Epithelial cell of proximal tubule (primary cell): ENCODE results near the gene PALD1. TPM values are rescaled to one million over a fixed set of nuclear protein-coding genes. Genes with fewer than 3 reads are reported as not detected.

Source experiments
- DNase-seq: peaks from one replicate; pipeline ENCODE4 v3.0.0-alpha.2; 2011; ENCODE audit warnings: low read depth
- H3K4me3 ChIP-seq: 2 replicates; pipeline ENCODE4 v1.5.1; 2011; ENCODE audit warnings: low read depth, mild to moderate bottlenecking, low read length
- total RNA-seq: library from RNA; depleted of rRNA; stranded (reverse); fragments of >200 nt; gene quantifications from 2 replicates; pipeline ENCODE4 v1.2.3, GENCODE V29; 2015
- TF ChIP-seq, protein P1 (sequence below): conservative IDR thresholded peaks from 2 replicates; pipeline ENCODE4 v1.5.1; 2012; ENCODE audit warnings: low read depth, mild to moderate bottlenecking, low read length

PALD1 gene
- total RNA-seq, 1 donor from 2014 or later, result 3.3 TPM

DNA sequence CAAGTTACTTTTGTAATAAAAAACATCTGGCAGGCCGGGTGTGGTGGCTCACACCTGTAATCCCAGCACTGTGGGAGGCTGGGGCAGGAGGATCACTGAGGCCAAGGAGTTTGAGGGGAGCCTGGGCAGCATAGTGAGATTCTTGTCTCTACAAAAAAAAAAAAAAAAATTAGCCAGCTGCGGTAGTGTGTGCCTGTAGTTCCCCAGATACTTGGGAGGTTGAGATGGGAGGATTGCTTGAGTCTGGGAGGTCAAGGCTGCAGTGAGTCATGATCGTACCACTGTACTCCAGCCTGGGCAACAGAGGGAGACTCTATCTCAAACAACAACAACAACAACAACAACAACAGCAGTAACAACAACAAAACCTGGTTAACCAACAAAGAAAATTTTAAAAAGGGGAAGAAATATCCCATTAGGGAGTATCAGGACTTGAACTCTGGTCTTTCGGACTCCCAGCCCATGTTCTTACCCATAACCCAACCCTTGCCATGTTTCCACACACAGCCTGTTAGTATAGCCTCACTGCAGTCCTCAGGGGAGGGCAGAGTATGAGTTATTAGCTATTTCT lies 17.2 kb downstream of the PALD1 start:
- TF ChIP-seq, protein P1, sequence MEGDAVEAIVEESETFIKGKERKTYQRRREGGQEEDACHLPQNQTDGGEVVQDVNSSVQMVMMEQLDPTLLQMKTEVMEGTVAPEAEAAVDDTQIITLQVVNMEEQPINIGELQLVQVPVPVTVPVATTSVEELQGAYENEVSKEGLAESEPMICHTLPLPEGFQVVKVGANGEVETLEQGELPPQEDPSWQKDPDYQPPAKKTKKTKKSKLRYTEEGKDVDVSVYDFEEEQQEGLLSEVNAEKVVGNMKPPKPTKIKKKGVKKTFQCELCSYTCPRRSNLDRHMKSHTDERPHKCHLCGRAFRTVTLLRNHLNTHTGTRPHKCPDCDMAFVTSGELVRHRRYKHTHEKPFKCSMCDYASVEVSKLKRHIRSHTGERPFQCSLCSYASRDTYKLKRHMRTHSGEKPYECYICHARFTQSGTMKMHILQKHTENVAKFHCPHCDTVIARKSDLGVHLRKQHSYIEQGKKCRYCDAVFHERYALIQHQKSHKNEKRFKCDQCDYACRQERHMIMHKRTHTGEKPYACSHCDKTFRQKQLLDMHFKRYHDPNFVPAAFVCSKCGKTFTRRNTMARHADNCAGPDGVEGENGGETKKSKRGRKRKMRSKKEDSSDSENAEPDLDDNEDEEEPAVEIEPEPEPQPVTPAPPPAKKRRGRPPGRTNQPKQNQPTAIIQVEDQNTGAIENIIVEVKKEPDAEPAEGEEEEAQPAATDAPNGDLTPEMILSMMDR, result no peak
- DNase-seq, result no peak
- no peak overlapping the region for H3K4me3 ChIP-seq

DNA sequence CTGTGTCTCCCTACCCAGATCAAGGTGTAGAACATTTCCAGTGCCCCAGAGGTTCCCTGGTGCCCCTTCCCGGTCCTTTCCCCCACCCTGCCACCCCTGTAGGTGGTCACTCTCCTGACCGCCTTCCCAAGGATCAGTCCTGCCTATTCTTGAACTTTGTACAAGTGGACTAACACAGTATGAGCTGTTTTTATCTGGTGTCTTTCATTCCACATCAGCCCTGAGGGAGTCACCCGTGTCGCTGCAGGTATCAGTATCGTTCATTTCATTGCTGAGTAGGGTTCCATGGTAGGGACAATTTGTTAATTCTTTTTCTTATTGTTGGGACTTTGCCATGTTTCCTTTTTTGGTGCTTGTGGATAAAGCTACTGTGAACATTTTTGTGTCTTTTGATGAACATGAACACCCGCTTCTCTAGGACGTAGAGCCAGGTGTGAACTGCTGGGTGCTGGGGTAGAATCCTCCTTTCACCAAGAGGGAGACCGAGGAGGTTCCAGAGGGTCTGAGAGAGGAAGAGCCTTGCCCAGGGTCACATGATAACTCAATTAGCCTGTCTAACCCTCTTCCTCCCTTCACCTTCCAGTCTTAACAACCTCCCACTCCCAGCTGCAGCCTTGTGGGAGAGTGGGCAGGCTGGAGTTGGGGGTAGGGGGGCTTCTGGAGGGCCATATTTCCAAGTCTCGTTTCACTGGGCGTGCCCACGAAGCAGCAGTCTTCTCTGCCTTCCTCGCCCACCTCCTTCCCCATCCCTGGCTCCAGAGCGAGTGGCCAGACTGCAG lies 18.0 kb downstream of the PALD1 start:
- TF ChIP-seq, protein P1, result no peak
- DNase-seq, result no peak
- H3K4me3 ChIP-seq, result no peak overlapping the region

DNA sequence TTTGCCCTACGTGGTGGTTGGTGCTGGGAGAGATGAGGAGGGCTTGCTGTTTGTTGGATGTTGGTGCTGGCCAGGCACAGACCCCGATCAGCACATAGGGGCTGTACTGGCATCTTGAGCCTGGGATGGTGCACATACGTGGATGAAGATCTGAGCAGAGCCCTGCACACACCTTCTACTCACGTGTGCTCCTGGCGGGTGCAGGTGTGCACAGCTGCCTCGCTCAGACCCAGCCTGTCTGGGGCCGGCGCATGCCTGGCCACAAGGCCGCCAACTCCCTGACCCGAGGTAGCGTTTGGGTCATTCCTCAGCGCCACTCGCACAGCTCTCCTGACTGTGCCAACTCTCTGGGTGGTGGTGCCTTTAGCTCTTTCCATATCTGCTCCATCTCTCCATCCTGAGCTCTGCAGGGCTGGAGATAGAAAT lies 18.6 kb downstream of the PALD1 start:
- no peak overlapping the region for H3K4me3 ChIP-seq
- DNase-seq, result no peak
- TF ChIP-seq, protein P1, result no peak

DNA sequence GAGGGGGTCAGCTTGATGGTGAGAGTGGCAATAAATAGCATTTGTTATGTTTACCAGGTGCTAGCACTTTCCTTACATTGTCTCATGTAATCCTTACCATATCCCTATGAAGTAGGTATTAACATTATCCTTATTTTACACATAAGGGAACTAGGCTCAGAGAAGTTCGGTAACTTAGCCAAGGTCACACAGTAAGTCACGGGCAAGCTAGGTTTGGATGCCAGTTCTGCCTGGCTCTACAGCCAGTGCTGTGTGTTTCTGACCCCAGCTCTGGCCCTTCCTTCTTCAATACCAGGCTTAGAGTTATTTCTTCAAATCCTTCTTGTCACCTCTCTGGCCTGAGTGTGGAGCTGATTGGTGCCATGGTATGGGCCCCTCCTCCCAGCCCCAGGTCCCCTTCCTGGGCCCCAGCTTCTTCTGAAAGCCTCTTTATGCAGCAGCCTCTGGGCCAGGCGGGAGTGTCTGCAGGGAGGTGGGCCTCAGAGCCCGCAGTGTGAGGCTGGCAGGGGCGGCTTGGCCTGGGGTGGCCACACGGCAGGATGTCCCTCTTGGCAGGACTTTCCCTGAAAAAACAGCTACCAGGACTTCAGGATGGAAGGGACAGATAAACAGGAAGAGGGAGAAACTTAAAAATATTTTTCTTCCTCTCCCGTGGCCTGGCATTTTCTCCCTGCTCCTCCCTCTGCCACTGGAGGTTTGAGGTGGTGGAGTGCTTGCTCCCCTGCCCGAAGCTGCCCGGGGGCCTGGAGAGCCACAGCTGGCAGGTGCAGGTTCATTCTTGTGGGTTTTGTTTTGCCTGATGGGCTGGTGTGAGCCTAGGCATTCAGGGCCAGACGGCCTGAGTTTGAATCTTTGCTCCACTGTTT lies 20.6 kb downstream of the PALD1 start:
- TF ChIP-seq, protein P1, result no peak
- no peak overlapping the region for H3K4me3 ChIP-seq
- DNase-seq, result no peak

DNA sequence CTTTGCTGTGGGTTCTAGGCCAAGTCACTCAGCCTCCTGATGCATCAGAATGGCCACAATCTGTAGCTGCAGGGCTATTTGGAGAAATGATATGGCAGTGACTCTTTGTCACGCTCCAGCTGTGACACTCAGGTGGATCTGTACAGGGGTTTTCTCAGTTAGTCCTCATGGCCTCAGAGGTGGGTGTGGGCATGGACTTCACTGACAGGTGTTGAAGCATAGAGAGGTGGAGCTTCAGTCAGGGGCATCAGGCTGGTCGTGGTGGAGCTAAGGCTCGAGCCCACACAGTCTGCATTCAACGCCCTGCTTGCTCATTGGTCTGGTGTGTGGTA lies 21.2 kb downstream of the PALD1 start:
- no peak for DNase-seq
- no peak overlapping the region for H3K4me3 ChIP-seq
- TF ChIP-seq, protein P1, result no peak

DNA sequence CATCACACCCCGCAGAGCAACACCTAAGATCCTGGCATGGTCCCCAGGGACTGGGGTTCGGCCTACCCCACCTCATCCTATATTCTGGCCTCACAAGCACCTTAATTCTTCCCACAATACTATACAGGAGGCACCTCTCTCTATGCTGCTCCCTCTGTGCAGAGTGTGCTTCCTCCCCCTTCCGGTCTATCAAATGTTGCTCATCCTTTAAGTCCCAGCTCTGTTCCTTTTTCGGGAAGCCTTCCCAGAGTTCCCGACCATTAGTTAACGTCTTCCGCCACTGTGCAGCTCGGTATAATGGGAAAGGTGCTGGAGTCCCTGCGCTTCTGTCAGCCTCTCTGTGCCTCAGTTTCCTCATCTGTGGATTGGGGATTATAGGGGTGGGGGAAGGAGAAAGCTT lies 21.8 kb downstream of the PALD1 start:
- no peak overlapping the region for H3K4me3 ChIP-seq
- TF ChIP-seq, protein P1, result no peak
- no peak for DNase-seq
